ENCODE measurements around the gene ZIC5.

The ZIC5 gene

DNA sequence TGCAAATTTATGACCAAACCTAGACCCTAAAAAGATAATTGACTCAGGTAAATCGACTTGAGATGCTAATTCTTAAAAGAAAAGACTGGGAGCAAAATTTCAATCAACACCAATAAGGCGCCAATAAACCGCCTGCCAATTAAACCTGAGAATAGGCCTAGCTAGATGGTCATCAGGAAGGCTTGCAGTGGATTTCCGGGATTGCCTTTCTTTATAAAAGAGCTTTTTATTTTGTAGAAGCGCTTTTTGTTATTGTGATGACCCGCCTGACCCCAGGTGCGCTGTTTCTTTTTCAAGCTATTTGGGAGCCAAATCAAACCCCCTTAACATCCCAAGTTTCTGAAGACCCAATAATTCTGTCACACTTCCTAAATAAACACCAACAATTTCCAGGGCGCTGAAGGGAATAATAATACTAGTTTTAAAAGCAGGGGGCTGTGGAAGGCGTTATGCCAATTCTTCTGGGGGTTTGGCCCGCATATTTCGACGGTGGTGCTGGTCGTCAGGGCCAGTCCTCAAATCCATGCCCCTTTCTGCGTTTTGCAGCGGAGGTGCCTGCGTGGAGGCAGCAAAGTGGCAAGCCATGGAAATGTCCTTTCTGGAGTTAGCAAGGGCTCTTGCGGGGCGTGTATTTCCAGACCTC is 2.9 kb upstream of the ZIC5 start:
- Histone ChIP-seq H3K27me3 (ENCODE audit: control insufficient read depth in 1 of 2, insufficient read depth in 1 of 2, low read length in 2 of 2) (peaks cover 4 to 89% of the 10 kb centered on the region in 2 experiments), H3K9ac (ENCODE audit: low read length) (no peak overlapping the region), H4K91ac (ENCODE audit: low read length) (no peak overlapping the region), H3K79me1 (replicated peaks; ENCODE audit: low read length, poor library complexity, severe bottlenecking) (peaks cover 17% of the 10 kb centered on the region), H4K8ac (ENCODE audit: low read length) (no peak overlapping the region), H2BK12ac (ENCODE audit: low read length in 2 of 2) (no peak overlapping the region), H3K4me1 (ENCODE audit: control insufficient read depth, insufficient read depth, low read depth, low read length) (peaks cover 14% of the 10 kb centered on the region), H3K9me3 (ENCODE audit: control insufficient read depth, low read length) (peaks cover 10% of the 10 kb centered on the region), H3K14ac (ENCODE audit: low read length in 2 of 2) (no peak overlapping the region), H3K4me2 (ENCODE audit: low read length, poor library complexity, severe bottlenecking) (no peak overlapping the region), H3K23ac (ENCODE audit: low read length in 2 of 2) (no peak overlapping the region), H2BK120ac (ENCODE audit: low read depth, low read length) (no peak overlapping the region), H3K27ac (ENCODE audit: low read length, poor library complexity, severe bottlenecking) (no peak overlapping the region), H2BK5ac (ENCODE audit: low read depth, low read length, poor library complexity, severe bottlenecking) (peak overlapping the region; percentile 23), H3K18ac (ENCODE audit: low read depth in 1 of 2, low read length in 2 of 2) (no peak overlapping the region), H3K4me3 (ENCODE audit: insufficient read depth in 1 of 2, low read depth in 1 of 2, low read length in 2 of 2) (no peak overlapping the region), H2BK15ac (ENCODE audit: low read depth, poor library complexity, severe bottlenecking) (no peak overlapping the region), H3K4ac (ENCODE audit: low read depth in 1 of 2, low read length in 2 of 2) (no peak overlapping the region), H3K36me3 (ENCODE audit: control insufficient read depth in 1 of 2, insufficient read depth in 2 of 2, low read depth in 1 of 2, low read length in 2 of 2) (no peaks in the 10 kb centered on the region), H2AFZ (ENCODE audit: low read depth, low read length) (no peak overlapping the region), H2AK5ac (ENCODE audit: low read length, severe bottlenecking) (no peak overlapping the region)
- DNase-seq, result no peak
- 30% methylated on average over 16 of the region's 18 CpGs for WGBS

DNA sequence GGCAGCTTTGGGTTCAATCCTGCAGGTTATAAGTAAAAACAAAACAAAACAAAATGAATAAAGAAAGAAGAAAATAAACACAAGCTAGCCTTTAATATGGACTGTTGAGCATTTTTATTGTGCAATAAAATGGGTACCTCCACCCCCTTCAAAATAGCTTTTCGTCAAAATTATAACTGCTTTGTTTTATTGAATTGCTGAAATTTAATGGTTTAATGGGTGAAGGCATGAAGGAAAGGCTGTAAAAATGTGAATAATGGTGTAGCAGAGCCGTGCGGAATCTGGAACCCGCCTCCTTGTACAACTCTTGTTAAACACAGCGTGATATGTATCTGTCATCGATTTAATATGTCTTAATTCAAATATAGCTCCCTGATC is 2.2 kb upstream of the ZIC5 start:
- Histone ChIP-seq H3K4me2 (ENCODE audit: low read length, poor library complexity, severe bottlenecking) (no peak overlapping the region), H4K8ac (ENCODE audit: low read length) (no peak overlapping the region), H2BK12ac (ENCODE audit: low read length in 2 of 2) (no peak overlapping the region), H3K14ac (ENCODE audit: low read length in 2 of 2) (no peak overlapping the region), H3K18ac (ENCODE audit: low read depth in 1 of 2, low read length in 2 of 2) (no peak overlapping the region), H3K9ac (ENCODE audit: low read length) (no peak overlapping the region), H3K36me3 (ENCODE audit: control insufficient read depth in 1 of 2, insufficient read depth in 2 of 2, low read depth in 1 of 2, low read length in 2 of 2) (peaks cover 0 to 5% of the 10 kb centered on the region in 2 experiments), H2BK15ac (ENCODE audit: low read depth, poor library complexity, severe bottlenecking) (no peak overlapping the region), H3K4me3 (ENCODE audit: insufficient read depth in 1 of 2, low read depth in 1 of 2, low read length in 2 of 2) (no peak overlapping the region), H2BK5ac (ENCODE audit: low read depth, low read length, poor library complexity, severe bottlenecking) (no peak overlapping the region), H3K4ac (ENCODE audit: low read depth in 1 of 2, low read length in 2 of 2) (no peak overlapping the region), H3K27ac (ENCODE audit: low read length, poor library complexity, severe bottlenecking) (no peak overlapping the region), H2BK120ac (ENCODE audit: low read depth, low read length) (no peak overlapping the region), H3K27me3 (ENCODE audit: control insufficient read depth in 1 of 2, insufficient read depth in 1 of 2, low read length in 2 of 2) (peaks cover 4 to 89% of the 10 kb centered on the region in 2 experiments), H3K9me3 (ENCODE audit: control insufficient read depth, low read length) (peaks cover 10% of the 10 kb centered on the region), H3K23ac (ENCODE audit: low read length in 2 of 2) (no peak overlapping the region), H4K91ac (ENCODE audit: low read length) (no peak overlapping the region), H3K79me1 (replicated peaks; ENCODE audit: low read length, poor library complexity, severe bottlenecking) (peaks cover 17% of the 10 kb centered on the region), H2AK5ac (ENCODE audit: low read length, severe bottlenecking) (no peak overlapping the region), H2AFZ (ENCODE audit: low read depth, low read length) (no peak overlapping the region), H3K4me1 (ENCODE audit: control insufficient read depth, insufficient read depth, low read depth, low read length) (peaks cover 16% of the 10 kb centered on the region)
- no peak for DNase-seq
- WGBS, result 17% methylated on average over 1 of the region's 6 CpGs

- peaks cover 18% of the 10 kb centered on the region for H3K4me1 ChIP-seq (ENCODE audit: control insufficient read depth, insufficient read depth, low read depth, low read length)
- no peak overlapping the region for H2AFZ ChIP-seq (ENCODE audit: low read depth, low read length)
- no peak overlapping the region for H4K8ac ChIP-seq (ENCODE audit: low read length)
- H3K9ac ChIP-seq (ENCODE audit: low read length), result no peak overlapping the region
- no peak overlapping the region for H4K91ac ChIP-seq (ENCODE audit: low read length)
- H3K36me3 ChIP-seq (ENCODE audit: control insufficient read depth in 1 of 2, insufficient read depth in 2 of 2, low read depth in 1 of 2, low read length in 2 of 2), result peaks cover 0 to 5% of the 10 kb centered on the region in 2 experiments
- H3K14ac ChIP-seq (ENCODE audit: low read length in 2 of 2), result no peak overlapping the region
- H3K27ac ChIP-seq (ENCODE audit: low read length, poor library complexity, severe bottlenecking), result no peak overlapping the region
- peaks cover 17% of the 10 kb centered on the region for H3K79me1 ChIP-seq (replicated peaks; ENCODE audit: low read length, poor library complexity, severe bottlenecking)
- no peak overlapping the region for H3K4me3 ChIP-seq (ENCODE audit: insufficient read depth in 1 of 2, low read depth in 1 of 2, low read length in 2 of 2)
- H2BK120ac ChIP-seq (ENCODE audit: low read depth, low read length), result no peak overlapping the region
- no peak overlapping the region for H3K18ac ChIP-seq (ENCODE audit: low read depth in 1 of 2, low read length in 2 of 2)
- no peak for DNase-seq
- H2AK5ac ChIP-seq (ENCODE audit: low read length, severe bottlenecking), result no peak overlapping the region
- no peak overlapping the region for H2BK12ac ChIP-seq (ENCODE audit: low read length in 2 of 2)
- H3K23ac ChIP-seq (ENCODE audit: low read length in 2 of 2), result no peak overlapping the region
- H2BK5ac ChIP-seq (ENCODE audit: low read depth, low read length, poor library complexity, severe bottlenecking), result no peak overlapping the region
- no peak overlapping the region for H3K4me2 ChIP-seq (ENCODE audit: low read length, poor library complexity, severe bottlenecking)
- no peak overlapping the region for H3K4ac ChIP-seq (ENCODE audit: low read depth in 1 of 2, low read length in 2 of 2)
- 50% methylated on average over 2 of the region's 11 CpGs for WGBS
- H3K27me3 ChIP-seq (ENCODE audit: control insufficient read depth in 1 of 2, insufficient read depth in 1 of 2, low read length in 2 of 2), result peaks cover 4 to 89% of the 10 kb centered on the region in 2 experiments
- H2BK15ac ChIP-seq (ENCODE audit: low read depth, poor library complexity, severe bottlenecking), result no peak overlapping the region
- peaks cover 10% of the 10 kb centered on the region for H3K9me3 ChIP-seq (ENCODE audit: control insufficient read depth, low read length)
Observed at GRCh38 chr13:99973163-99973807, 1.7 kb upstream of the ZIC5 start.

- peak overlapping the region; percentile 94 for H3K4me2 ChIP-seq (ENCODE audit: low read length, poor library complexity, severe bottlenecking)
- peaks cover 0 to 5% of the 10 kb centered on the region in 2 experiments for H3K36me3 ChIP-seq (ENCODE audit: control insufficient read depth in 1 of 2, insufficient read depth in 2 of 2, low read depth in 1 of 2, low read length in 2 of 2)
- no peak overlapping the region for H3K9ac ChIP-seq (ENCODE audit: low read length)
- no peak overlapping the region for H3K27ac ChIP-seq (ENCODE audit: low read length, poor library complexity, severe bottlenecking)
- WGBS, result 6% methylated on average over 11 of the region's 18 CpGs
- H3K9me3 ChIP-seq (ENCODE audit: control insufficient read depth, low read length), result peaks cover 10% of the 10 kb centered on the region
- H2AK5ac ChIP-seq (ENCODE audit: low read length, severe bottlenecking), result no peak overlapping the region
- H4K8ac ChIP-seq (ENCODE audit: low read length), result no peak overlapping the region
- peaks cover 4 to 89% of the 10 kb centered on the region in 2 experiments for H3K27me3 ChIP-seq (ENCODE audit: control insufficient read depth in 1 of 2, insufficient read depth in 1 of 2, low read length in 2 of 2)
- H3K4me3 ChIP-seq (ENCODE audit: insufficient read depth in 1 of 2, low read depth in 1 of 2, low read length in 2 of 2), result peak overlapping the region in 1 of 2 experiments; percentile 53
- no peak overlapping the region for H2AFZ ChIP-seq (ENCODE audit: low read depth, low read length)
- no peak overlapping the region for H4K91ac ChIP-seq (ENCODE audit: low read length)
- H2BK15ac ChIP-seq (ENCODE audit: low read depth, poor library complexity, severe bottlenecking), result no peak overlapping the region
- peaks cover 14% of the 10 kb centered on the region for H3K4me1 ChIP-seq (ENCODE audit: control insufficient read depth, insufficient read depth, low read depth, low read length)
- no peak overlapping the region for H3K4ac ChIP-seq (ENCODE audit: low read depth in 1 of 2, low read length in 2 of 2)
- DNase-seq, result no peak
- no peak overlapping the region for H3K18ac ChIP-seq (ENCODE audit: low read depth in 1 of 2, low read length in 2 of 2)
- H3K14ac ChIP-seq (ENCODE audit: low read length in 2 of 2), result no peak overlapping the region
- no peak overlapping the region for H2BK5ac ChIP-seq (ENCODE audit: low read depth, low read length, poor library complexity, severe bottlenecking)
- H3K79me1 ChIP-seq (replicated peaks; ENCODE audit: low read length, poor library complexity, severe bottlenecking), result peaks cover 17% of the 10 kb centered on the region
- H2BK12ac ChIP-seq (ENCODE audit: low read length in 2 of 2), result no peak overlapping the region
- H3K23ac ChIP-seq (ENCODE audit: low read length in 2 of 2), result no peak overlapping the region
- no peak overlapping the region for H2BK120ac ChIP-seq (ENCODE audit: low read depth, low read length)
Observed at GRCh38 chr13:99972190-99972731, 694 bp upstream of the ZIC5 start.

All from mesenchymal stem cell (in vitro differentiated cells and primary cell).